GM20000 (cell line): ENCODE measurements around the gene GFOD1.

Source experiments
- DNase-seq: peaks from one replicate; pipeline ENCODE4 v3.0.0; 2012; ENCODE audit warnings: low spot score
- TF ChIP-seq, protein P1 (sequence below): IDR thresholded peaks from 2 replicates; pipeline ENCODE4 v1.5.1; 2012; ENCODE audit warnings: mild to moderate bottlenecking, control low read depth; ENCODE audit errors: extremely low read depth, missing control alignments

The GFOD1 gene

DNA sequence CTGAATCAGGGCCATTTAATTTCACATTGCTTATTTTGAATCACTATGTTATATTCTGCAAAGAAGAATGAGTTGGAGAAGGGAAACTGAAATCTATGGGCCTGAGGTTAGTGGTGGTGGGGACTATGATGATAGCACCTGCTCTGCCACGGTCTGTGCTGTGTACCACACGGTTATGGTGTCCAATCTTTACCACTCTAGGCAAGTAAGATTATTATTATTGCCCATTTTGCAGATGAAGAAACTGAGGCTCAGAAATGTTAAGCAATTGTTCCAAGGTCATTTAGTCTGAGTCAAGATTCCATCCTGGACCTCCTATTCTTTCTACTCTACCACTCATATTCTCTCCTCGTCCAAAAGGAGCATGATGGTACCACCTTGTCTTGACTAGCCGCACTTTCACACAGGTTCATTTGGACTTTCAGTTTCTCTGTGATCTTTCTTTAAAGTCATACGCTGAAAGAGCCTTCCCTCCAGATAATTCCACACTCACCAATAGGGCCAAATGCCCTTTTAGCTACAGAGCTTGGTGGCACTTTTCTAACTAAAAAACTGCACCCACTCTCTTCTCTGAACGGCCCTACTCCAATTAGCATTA is 56.2 kb downstream of the GFOD1 start:
- DNase-seq: no peak
- TF ChIP-seq, protein P1, sequence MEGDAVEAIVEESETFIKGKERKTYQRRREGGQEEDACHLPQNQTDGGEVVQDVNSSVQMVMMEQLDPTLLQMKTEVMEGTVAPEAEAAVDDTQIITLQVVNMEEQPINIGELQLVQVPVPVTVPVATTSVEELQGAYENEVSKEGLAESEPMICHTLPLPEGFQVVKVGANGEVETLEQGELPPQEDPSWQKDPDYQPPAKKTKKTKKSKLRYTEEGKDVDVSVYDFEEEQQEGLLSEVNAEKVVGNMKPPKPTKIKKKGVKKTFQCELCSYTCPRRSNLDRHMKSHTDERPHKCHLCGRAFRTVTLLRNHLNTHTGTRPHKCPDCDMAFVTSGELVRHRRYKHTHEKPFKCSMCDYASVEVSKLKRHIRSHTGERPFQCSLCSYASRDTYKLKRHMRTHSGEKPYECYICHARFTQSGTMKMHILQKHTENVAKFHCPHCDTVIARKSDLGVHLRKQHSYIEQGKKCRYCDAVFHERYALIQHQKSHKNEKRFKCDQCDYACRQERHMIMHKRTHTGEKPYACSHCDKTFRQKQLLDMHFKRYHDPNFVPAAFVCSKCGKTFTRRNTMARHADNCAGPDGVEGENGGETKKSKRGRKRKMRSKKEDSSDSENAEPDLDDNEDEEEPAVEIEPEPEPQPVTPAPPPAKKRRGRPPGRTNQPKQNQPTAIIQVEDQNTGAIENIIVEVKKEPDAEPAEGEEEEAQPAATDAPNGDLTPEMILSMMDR: no peak

DNA sequence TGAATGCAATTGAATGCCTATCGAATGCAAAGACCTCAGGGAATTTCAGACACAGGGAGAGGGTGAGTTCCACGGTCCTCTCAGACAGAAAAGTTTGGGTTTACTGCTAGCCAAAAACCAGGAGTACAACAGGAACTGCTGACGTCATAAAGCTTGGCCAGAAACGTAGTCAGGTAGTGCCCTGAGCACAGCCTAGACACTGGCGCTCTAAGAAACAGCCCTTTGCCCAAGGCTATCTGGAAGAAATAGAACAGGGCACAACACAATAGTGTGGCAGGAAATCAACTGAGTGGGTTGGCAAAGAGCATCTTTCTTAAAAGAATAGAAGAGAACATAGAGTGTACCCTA is 58.0 kb downstream of the GFOD1 start:
- TF ChIP-seq, protein P1: no peak
- DNase-seq: no peak

DNA sequence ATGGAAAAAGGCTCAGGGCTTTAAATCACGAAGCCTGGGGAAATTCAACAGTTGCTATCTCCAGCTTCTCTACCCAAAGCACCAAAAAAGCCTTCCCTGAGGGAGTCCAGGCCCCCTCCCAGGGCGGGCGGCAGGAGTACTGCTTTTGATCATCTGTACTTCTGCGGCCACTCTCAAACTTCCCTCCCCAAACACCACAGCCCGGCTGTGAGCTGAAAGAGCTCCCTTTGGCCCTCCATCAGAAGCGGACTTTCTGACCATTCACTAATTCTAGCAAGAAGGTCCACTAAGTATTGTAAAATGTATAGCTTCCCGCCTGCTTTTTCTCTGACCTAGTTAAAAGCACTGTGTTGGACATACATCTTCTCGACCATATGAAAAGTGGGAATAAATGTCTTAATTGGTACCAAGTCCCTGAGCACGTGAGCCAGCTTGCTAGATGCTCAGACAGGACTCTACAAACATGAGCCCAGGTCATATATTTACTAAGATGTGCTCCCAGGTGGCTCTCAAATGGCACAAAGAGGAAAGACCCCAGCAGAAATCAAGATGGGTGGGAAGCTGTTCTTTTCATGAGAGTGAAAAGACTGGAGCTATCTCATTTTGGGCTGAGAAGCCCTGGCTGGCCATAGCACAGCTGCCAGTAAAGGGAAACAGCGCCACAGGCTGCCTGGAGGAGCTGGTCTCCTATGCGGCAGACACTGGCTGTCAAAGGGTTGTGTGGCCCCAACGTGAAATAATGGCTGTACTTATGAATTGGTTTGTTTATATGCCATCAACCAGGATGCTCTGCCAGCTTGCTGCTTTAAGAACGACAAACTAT is 58.6 kb downstream of the GFOD1 start:
- TF ChIP-seq, protein P1: peak; percentile 32

DNA sequence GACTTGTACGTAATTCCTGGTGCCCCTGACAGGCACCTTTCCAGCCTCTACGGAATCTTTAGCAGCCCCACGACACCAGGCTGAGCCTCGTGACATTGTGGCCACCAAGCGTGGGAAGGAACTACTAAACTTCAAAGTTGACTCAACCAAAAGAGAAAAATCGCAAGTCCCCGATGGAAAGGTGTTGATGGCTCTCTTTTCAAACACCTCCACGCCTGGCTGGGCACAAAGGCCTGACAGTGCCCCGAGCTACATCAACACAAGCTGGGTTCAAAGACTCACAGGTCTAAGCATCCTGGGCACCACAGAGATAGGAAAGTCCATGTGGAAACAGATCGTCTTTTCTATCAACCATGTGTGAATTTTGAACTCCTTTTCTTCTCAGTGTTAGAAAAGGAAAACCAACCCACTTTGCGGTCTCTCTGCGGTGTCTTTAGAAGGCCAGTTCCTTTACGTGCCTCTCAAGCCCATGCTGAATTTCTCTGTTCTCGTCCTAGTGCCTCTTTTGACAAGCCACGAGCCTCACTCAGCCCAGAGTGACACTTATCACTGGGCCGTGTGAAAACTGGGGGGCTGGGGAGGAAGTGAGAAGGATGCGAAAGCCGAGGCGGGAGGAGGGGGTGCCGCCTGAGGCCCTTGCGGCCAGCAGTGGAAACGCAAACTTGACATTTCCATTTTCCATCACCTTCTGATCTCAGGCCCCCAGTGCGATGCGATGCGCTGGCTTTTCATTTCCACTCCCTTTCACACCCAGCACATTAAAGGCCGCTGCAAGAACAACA is 59.4 kb downstream of the GFOD1 start:
- peak; percentile 77 for DNase-seq
- TF ChIP-seq, protein P1: no peak

More for the DNA sequence above, 58.6 kb downstream of the GFOD1 start:
- DNase-seq: peak; percentile 43

DNA sequence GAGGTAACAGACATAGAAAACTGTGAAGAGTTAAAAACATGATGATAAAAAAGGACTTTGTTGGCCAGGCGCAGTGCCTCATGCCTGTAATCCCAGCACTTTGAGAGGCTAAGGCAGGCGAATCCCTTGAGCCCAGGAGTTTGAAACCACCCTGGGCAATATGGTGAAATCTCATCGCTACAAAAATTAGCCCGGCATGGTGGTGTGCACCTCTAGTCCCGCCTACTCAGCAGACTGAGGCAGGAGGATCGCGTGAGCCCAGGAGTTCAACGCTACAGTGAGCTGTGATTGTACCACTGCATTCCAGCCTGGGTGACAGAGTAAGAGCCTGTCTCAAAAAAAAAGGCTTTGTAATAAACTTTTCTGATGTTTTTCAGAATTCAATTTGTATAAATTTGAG is 60.1 kb downstream of the GFOD1 start:
- DNase-seq: no peak
- TF ChIP-seq, protein P1: no peak

DNA sequence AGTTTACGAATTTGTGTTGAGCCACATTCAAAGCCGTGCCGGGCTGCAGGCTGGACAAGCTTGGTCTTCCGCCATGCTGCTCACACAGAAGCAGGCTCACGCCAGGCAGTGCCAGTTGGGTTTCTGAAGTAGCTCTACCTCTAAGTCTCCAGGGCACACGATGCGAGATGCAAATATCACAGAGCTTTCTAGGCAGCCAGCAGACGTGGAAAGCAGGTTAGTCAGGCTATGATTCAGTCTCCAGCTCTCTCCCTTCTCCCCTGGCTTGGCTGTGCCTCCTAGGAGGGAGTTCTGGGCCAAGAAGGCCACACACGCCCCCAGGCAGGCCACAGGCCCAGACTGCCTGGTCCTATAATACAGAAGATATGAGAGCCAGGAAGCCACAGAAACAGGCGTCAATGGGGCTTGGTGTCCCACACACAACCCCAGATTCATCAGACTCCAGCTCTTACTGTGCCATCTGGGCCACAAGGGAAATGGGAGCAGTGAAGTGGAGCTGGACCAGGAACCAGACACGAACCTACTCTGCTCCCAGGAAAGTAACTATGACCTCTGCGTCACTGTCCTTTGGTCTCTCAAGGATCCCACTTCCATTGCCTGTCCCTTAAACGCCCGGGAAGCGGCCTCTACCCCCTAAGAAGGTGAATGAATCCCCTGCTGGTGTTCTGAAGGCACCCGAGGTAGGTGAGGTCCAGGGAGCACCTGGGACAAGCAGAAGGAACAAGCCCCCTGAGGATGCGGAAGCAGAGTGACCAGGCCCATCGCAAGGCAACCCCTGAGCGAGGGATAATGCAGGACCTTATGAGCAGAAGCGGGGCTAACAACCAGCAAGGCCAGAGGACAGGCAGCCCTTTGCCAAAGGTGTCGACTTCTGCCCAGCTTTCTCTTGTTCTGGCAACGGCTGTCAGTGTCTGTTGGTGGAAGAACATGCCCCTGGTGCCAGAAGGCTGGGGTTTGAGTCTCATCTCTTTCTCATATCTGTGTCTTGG is 61.2 kb downstream of the GFOD1 start:
- no peak for DNase-seq
- TF ChIP-seq, protein P1: no peak
